NCI-H510A (cell line): ENCODE data around the gene NEDD9.

ENCODE experiments used
- DNase-seq: peaks from one replicate; lab custom pipeline; 2025; lab: John Stamatoyannopoulos, UW

The NEDD9 gene

GRCh38 chr6:11260249-11261038, 28.0 kb upstream of the NEDD9 start:
- no peak for DNase-seq

GRCh38 chr6:11258260-11259237, 26.1 kb upstream of the NEDD9 start:
- DNase-seq, result no peak

GRCh38 chr6:11255610-11256009, 23.1 kb upstream of the NEDD9 start:
- DNase-seq, result no peak

- no peak for DNase-seq
These were observed 21.1 kb upstream of the NEDD9 start for GRCh38 chr6:11253594-11253993.

GRCh38 chr6:11251553-11252360, 19.3 kb upstream of the NEDD9 start:
- DNase-seq, result no peak

- no peak for DNase-seq
These were observed 17.6 kb upstream of the NEDD9 start for GRCh38 chr6:11250108-11250507.

GRCh38 chr6:11248974-11249761, 16.7 kb upstream of the NEDD9 start:
- no peak for DNase-seq

GRCh38 chr6:11246722-11247121, 14.3 kb upstream of the NEDD9 start:
- DNase-seq, result no peak

GRCh38 chr6:11245381-11246256, 13.2 kb upstream of the NEDD9 start:
- DNase-seq, result no peak

GRCh38 chr6:11244387-11245126, 12.1 kb upstream of the NEDD9 start:
- no peak for DNase-seq

- DNase-seq, result no peak
These were observed 11.4 kb upstream of the NEDD9 start for GRCh38 chr6:11243861-11244260.

GRCh38 chr6:11242711-11243110, 10.2 kb upstream of the NEDD9 start:
- DNase-seq, result no peak

GRCh38 chr6:11241793-11242201, 9.3 kb upstream of the NEDD9 start:
- DNase-seq, result no peak

GRCh38 chr6:11241154-11241792, 8.8 kb upstream of the NEDD9 start:
- no peak for DNase-seq

GRCh38 chr6:11237956-11238355, 5.5 kb upstream of the NEDD9 start:
- DNase-seq, result no peak

- no peak for DNase-seq
These were observed 5.0 kb upstream of the NEDD9 start for GRCh38 chr6:11237428-11237827.

GRCh38 chr6:11236915-11237314, 4.4 kb upstream of the NEDD9 start:
- no peak for DNase-seq

GRCh38 chr6:11236076-11236750, 3.7 kb upstream of the NEDD9 start:
- no peak for DNase-seq

GRCh38 chr6:11235062-11235461, 2.6 kb upstream of the NEDD9 start:
- DNase-seq, result no peak
